OCI-LY7 (cell line): ENCODE results near the gene DUSP16. TPM values are rescaled to one million over a fixed set of nuclear protein-coding genes. Genes with fewer than 3 reads are reported as not detected.

ENCODE experiments used
- BruUV-seq: library from RNA; stranded (reverse); fragments of 400-500 nt; replicated peaks from 2 replicates; lab custom pipeline; 2021; lab: Mats Ljungman, UMichigan
- CTCF ChIA-PET: fragments of 300-600 bp; sonication (Branson Sonifier 250); formaldehyde crosslinking; loops from one replicate; lab custom pipeline; 2022; ENCODE audit warnings: antibody characterized with exemption; ENCODE audit not compliant: unreplicated experiment; lab: Charles Lee
- POLR2A ChIA-PET: fragments of 300-600 bp; sonication (Branson Sonifier 250); formaldehyde crosslinking; loops from one replicate; lab custom pipeline; 2022; ENCODE audit warnings: antibody characterized with exemption; lab: Charles Lee
- DNase-seq: peaks from one replicate; pipeline ENCODE4 v3.0.0-alpha.2; 2015; ENCODE audit warnings: low spot score
- H2AFZ ChIP-seq: fragments of 200-600 bp; sonication (generic), shearing (Covaris generic); 2 replicates; pipeline ENCODE4 v1.6.1; 2014; ENCODE audit warnings: mild to moderate bottlenecking, antibody characterized with exemption, low read length, moderate library complexity
- H3K27ac ChIP-seq: fragments of 200-600 bp; sonication (generic); 2 replicates; pipeline ENCODE4 v1.5.1; 2014; ENCODE audit warnings: mixed run types, low read depth, mild to moderate bottlenecking, moderate library complexity, low read length, inconsistent platforms; ENCODE audit not compliant: poor library complexity, severe bottlenecking
- H3K36me3 ChIP-seq: fragments of 200-600 bp; sonication (generic); 2 replicates; pipeline ENCODE4 v1.6.1; 2014; ENCODE audit warnings: mild to moderate bottlenecking, antibody characterized with exemption, low read length, moderate library complexity, mixed read lengths; ENCODE audit not compliant: insufficient read depth
- H3K4me1 ChIP-seq: fragments of 200-600 bp; sonication (generic); 2 replicates; pipeline ENCODE4 v1.5.1; 2014; ENCODE audit warnings: mild to moderate bottlenecking, low read length; ENCODE audit not compliant: insufficient read depth, poor library complexity, severe bottlenecking
- H3K4me2 ChIP-seq: fragments of 200-600 bp; sonication (generic); 2 replicates; pipeline ENCODE4 v1.6.1; 2014; ENCODE audit warnings: mild to moderate bottlenecking, low read length
- H3K4me3 ChIP-seq: fragments of 200-600 bp; sonication (generic); 2 replicates; pipeline ENCODE4 v1.5.1; 2014; ENCODE audit warnings: mild to moderate bottlenecking, low read depth, low read length; ENCODE audit not compliant: poor library complexity, severe bottlenecking
- H3K79me2 ChIP-seq: fragments of 200-600 bp; sonication (generic); 2 replicates; pipeline ENCODE4 v1.6.1; 2016; ENCODE audit warnings: low read depth, mild to moderate bottlenecking, low read length, moderate library complexity, mixed read lengths; ENCODE audit not compliant: insufficient read depth
- H3K9me2 ChIP-seq: fragments of 200-600 bp; sonication (generic); 2 replicates; pipeline ENCODE4 v1.6.1; 2016; ENCODE audit warnings: mild to moderate bottlenecking, low read length, mixed read lengths; ENCODE audit not compliant: insufficient read depth
- H3K9me3 ChIP-seq: fragments of 200-600 bp; sonication (generic); 2 replicates; pipeline ENCODE4 v1.6.1; 2014; ENCODE audit warnings: mild to moderate bottlenecking, mixed run types, low read length, mixed read lengths
- H4K20me1 ChIP-seq: fragments of 200-600 bp; sonication (generic); 2 replicates; pipeline ENCODE4 v1.6.1; 2014; ENCODE audit warnings: mild to moderate bottlenecking, antibody characterized with exemption, low read length, moderate library complexity, mixed read lengths; ENCODE audit not compliant: insufficient read depth
- CTCF ChIP-seq: fragments of 200-600 bp; sonication (generic); conservative IDR thresholded peaks from 2 replicates; pipeline ENCODE4 v1.5.1; 2014; ENCODE audit warnings: mild to moderate bottlenecking, antibody characterized with exemption, low read length, moderate library complexity, mixed read lengths
- EZH2phosphoT487 ChIP-seq: fragments of 200-600 bp; sonication (generic); IDR thresholded peaks from 2 replicates; pipeline ENCODE4 v1.6.1; 2018; ENCODE audit warnings: low read depth, borderline replicate concordance, mild to moderate bottlenecking, mixed run types, antibody characterized with exemption, low read length, moderate library complexity, mixed read lengths
- intact Hi-C: fragments of 100-400 bp; cut with micrococcal nuclease; formaldehyde crosslinking; loops from one replicate; pipeline ENCODE4 v1.10.0; 2022; ENCODE audit not compliant: unreplicated experiment
- total RNA-seq, 2 experiments: library from RNA; depleted of rRNA in 1 of 2; stranded (reverse); fragments of >200 nt in 1 of 2; shearing (Covaris generic) in 1 of 2; gene quantifications; 2 replicates each; pipeline ENCODE4 v1.2.3, GENCODE V29; 2014 to 2022

The DUSP16 gene
- total RNA-seq, 2 experiments from 2014 or later, result 2.8 to 11.8 TPM

GRCh38 chr12:12548713-12549112, 13.9 kb downstream of the DUSP16 start:
- Histone ChIP-seq H2AFZ (no peak overlapping the region), H3K36me3 (no peaks in the 10 kb centered on the region), H3K9me3 (no peaks in the 10 kb centered on the region), H3K27ac (no peak overlapping the region), H3K9me2 (no peaks in the 10 kb centered on the region), H4K20me1 (no peaks in the 10 kb centered on the region), H3K79me2 (no peaks in the 10 kb centered on the region), H3K4me2 (no peak overlapping the region), H3K4me1 (peaks cover 20% of the 10 kb centered on the region), H3K4me3 (no peak overlapping the region)
- DNase-seq, result no peak
- ChIA-PET CTCF (no interaction called here), POLR2A (interaction anchor here (0.6 to 1.1 kb wide), 4 partner anchors 8 to 78 kb away, joined by 3 to 6 read pairs (median 4); partner anchors contain the start of gene DUSP16)
- intact Hi-C loops, result no loop called here
- TF ChIP-seq CTCF (no peak), EZH2phosphoT487 (no peak)
- BruUV-seq, result no TSS peak

- no peaks in the 10 kb centered on the region for H3K36me3 ChIP-seq
- H3K9me3 ChIP-seq, result no peaks in the 10 kb centered on the region
- BruUV-seq, result no TSS peak
- no peak overlapping the region for H3K4me2 ChIP-seq
- H4K20me1 ChIP-seq, result no peaks in the 10 kb centered on the region
- H3K4me1 ChIP-seq, result peaks cover 17% of the 10 kb centered on the region
- POLR2A ChIA-PET, result no interaction called here
- no peak overlapping the region for H2AFZ ChIP-seq
- CTCF ChIA-PET, result no interaction called here
- TF ChIP-seq CTCF (no peak), EZH2phosphoT487 (no peak)
- H3K4me3 ChIP-seq, result no peak overlapping the region
- intact Hi-C loops, result no loop called here
- H3K79me2 ChIP-seq, result no peaks in the 10 kb centered on the region
- DNase-seq, result no peak
- H3K27ac ChIP-seq, result no peak overlapping the region
- H3K9me2 ChIP-seq, result no peaks in the 10 kb centered on the region
These were observed 16.3 kb downstream of the DUSP16 start for GRCh38 chr12:12546314-12546772.

GRCh38 chr12:12543959-12544358, 18.7 kb downstream of the DUSP16 start:
- ChIA-PET POLR2A (interaction anchor here (1.4 kb wide), 2 partner anchors 11 to 186 kb away, joined by 3 read pairs; partner anchors contain the start of gene BORCS5), CTCF (no interaction called here)
- no peaks in the 10 kb centered on the region for H4K20me1 ChIP-seq
- H3K79me2 ChIP-seq, result no peaks in the 10 kb centered on the region
- no peaks in the 10 kb centered on the region for H3K36me3 ChIP-seq
- H3K4me2 ChIP-seq, result no peak overlapping the region
- intact Hi-C loops, result no loop called here
- H2AFZ ChIP-seq, result no peak overlapping the region
- no peak overlapping the region for H3K4me3 ChIP-seq
- no peak overlapping the region for H3K27ac ChIP-seq
- BruUV-seq, result no TSS peak
- no peaks in the 10 kb centered on the region for H3K9me3 ChIP-seq
- TF ChIP-seq EZH2phosphoT487 (no peak), CTCF (no peak)
- DNase-seq, result no peak
- peaks cover 22% of the 10 kb centered on the region for H3K4me1 ChIP-seq
- no peaks in the 10 kb centered on the region for H3K9me2 ChIP-seq
